Lower leg skin (tissue), 4 donors: ENCODE results near the gene TUBA8. TPM values are rescaled to one million over a fixed set of nuclear protein-coding genes. Genes with fewer than 3 reads are reported as not detected.
"Not testable (repeated sequence)": the region's sequence is repeated elsewhere in the genome, so short reads cannot be mapped to it uniquely, and the experiment has no call there.

Experiments
- DNase-seq, 2 donors: peaks; one replicate each; pipeline ENCODE4 v3.0.0-alpha.2; 2019; ENCODE audit warnings: low spot score in 2 of 2
- H3K4me3 ChIP-seq: fragments of 200-600 bp; sonication (generic); 2 replicates; pipeline ENCODE4 v1.5.1; 2017; ENCODE audit warnings: mild to moderate bottlenecking, low read depth; ENCODE audit not compliant: poor library complexity, severe bottlenecking
- POLR2A ChIP-seq, 2 donors: fragments of 450-650 bp; IDR thresholded peaks; one replicate each; pipeline ENCODE4 v1.6.1; 2016 to 2017; ENCODE audit warnings: antibody characterized with exemption in 2 of 2, mild to moderate bottlenecking in 1 of 2, moderate library complexity in 1 of 2
- WGBS, 2 donors: methylation state at CpG; one replicate each; pipeline ENCODE4 v1.1.5; 2018; 5-methylcytosine and 5-hydroxymethylcytosine counted together
- intact Hi-C: fragments of 100-400 bp; cut with DNase I; formaldehyde crosslinking; loops from one replicate; pipeline ENCODE4 v1.15.0; 2023; ENCODE audit warnings: low total_unique reads
- total RNA-seq, 4 donors: library from RNA; depleted of rRNA; stranded (reverse); fragments of >200 nt; gene quantifications; one replicate each; pipeline ENCODE4 v1.1.0, GENCODE V29; 2016
- TF ChIP-seq, protein P1 (sequence below), 3 donors: fragments of 450-650 bp; IDR thresholded peaks; one replicate each; pipeline ENCODE4 v1.5.1; 2016; ENCODE audit warnings: antibody characterized with exemption in 3 of 3, mild to moderate bottlenecking in 3 of 3, moderate library complexity in 2 of 3

Gene TUBA8
- total RNA-seq: 1 to 10 TPM; 1.5 to 4.7 (median 2.9) TPM

DNA sequence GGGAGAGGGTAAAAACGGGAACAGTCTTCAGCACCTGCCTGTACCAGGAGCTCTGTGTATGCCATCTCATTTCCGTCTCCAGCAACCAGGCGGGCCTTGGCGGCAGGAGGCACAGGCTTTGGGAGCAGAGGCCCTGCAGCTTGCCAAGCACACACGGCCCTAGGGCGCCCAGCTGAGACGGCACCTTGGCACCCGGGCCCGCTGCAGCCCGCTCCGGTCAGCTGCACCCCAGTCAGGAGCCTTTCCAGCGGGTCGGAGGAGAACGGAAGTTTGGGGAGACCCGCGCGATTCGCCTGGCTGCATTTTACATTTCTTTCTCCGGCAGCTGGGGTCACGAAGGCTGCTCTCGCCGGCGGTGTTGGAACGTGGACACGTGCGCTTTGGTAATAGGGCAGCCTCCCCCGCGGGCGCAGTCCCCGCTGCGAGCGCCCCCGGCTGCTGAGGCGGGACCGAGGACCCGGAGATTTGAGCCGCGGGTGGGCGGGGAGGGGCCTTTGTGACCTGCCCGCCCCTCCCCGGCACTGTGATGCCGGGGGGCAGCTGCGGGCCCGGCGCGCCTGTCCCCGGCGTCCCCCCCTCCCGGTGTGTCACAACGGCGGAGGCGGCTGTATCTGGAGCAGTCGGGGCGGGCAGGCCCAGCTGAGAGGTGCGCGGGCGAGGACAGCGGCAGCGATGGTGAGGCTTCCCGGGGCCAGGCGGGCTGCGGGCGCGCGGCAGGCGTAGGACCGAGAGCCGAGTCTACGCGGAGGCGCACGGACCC lies at the start of gene TUBA8:
TSS of gene TUBA8 (plus strand) at position 616 of the 760 bp plus-strand sequence. CDS start at position 673, 57 bp downstream.
- no peak for TF ChIP-seq POLR2A (IDR thresholded peaks at IDR 0.05)
- TF ChIP-seq, protein P1, sequence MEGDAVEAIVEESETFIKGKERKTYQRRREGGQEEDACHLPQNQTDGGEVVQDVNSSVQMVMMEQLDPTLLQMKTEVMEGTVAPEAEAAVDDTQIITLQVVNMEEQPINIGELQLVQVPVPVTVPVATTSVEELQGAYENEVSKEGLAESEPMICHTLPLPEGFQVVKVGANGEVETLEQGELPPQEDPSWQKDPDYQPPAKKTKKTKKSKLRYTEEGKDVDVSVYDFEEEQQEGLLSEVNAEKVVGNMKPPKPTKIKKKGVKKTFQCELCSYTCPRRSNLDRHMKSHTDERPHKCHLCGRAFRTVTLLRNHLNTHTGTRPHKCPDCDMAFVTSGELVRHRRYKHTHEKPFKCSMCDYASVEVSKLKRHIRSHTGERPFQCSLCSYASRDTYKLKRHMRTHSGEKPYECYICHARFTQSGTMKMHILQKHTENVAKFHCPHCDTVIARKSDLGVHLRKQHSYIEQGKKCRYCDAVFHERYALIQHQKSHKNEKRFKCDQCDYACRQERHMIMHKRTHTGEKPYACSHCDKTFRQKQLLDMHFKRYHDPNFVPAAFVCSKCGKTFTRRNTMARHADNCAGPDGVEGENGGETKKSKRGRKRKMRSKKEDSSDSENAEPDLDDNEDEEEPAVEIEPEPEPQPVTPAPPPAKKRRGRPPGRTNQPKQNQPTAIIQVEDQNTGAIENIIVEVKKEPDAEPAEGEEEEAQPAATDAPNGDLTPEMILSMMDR (IDR thresholded peaks at IDR 0.05): no peak
- peak within 1 kb of the TSS; percentile 22 for H3K4me3 ChIP-seq
- intact Hi-C loops: no loop called here
- peak; percentile 31 to 92 for DNase-seq
- WGBS, 2 donors: 0 to 1% methylated on average over 42 of the region's 72 CpGs

DNA sequence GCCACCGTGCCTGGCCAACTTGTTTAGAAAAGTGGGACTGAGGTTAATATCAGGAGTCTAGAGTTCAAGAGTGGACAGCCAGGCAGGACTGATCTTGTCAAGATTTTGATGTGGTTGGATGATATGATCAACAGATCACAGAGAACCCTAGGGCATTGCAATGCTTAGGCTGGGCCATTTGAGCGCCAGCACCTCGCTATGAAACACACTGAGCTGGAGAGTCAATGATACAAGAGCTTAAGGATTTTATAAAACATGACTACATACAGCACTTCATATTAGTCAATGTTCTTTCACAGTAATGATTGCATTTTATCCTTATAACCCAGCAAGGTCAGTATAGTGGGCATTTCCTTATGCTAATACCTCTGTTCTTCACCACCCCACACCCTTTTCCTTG lies 48.2 kb upstream of the TUBA8 start:
- intact Hi-C loops: no loop called here
- no peak for DNase-seq
- 82 to 88% methylated on average over 3 of the region's 3 CpGs for WGBS, 2 donors
- H3K4me3 ChIP-seq: no peak overlapping the region
- TF ChIP-seq, protein P1 (IDR thresholded peaks at IDR 0.05): no peak
- TF ChIP-seq POLR2A (IDR thresholded peaks at IDR 0.05): no peak

DNA sequence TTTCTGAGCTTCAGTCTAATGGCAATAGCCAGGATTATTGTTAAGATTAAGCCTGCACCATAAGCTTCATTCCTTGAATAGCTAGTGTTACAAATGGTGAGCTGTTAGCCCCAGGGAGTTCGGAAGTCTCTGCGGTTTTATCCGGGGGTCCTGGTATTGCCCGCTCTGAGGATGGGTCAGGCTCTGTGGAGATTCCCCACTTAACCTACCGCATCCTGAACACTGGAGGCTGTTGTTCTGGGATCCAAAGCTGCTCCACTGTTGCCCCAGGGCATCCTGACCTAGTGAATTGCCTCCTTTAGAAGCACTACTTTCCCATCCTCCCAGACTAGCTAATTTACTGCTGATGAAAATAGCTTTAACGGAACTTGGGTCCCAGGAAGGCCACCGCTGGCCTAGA lies 47.3 kb upstream of the TUBA8 start:
- no peak overlapping the region for H3K4me3 ChIP-seq
- intact Hi-C loops: no loop called here
- no peak for TF ChIP-seq POLR2A (IDR thresholded peaks at IDR 0.05)
- TF ChIP-seq, protein P1 (IDR thresholded peaks at IDR 0.05): no peak
- WGBS, 2 donors: 75 to 79% methylated on average over 7 of the region's 7 CpGs
- DNase-seq: no peak

DNA sequence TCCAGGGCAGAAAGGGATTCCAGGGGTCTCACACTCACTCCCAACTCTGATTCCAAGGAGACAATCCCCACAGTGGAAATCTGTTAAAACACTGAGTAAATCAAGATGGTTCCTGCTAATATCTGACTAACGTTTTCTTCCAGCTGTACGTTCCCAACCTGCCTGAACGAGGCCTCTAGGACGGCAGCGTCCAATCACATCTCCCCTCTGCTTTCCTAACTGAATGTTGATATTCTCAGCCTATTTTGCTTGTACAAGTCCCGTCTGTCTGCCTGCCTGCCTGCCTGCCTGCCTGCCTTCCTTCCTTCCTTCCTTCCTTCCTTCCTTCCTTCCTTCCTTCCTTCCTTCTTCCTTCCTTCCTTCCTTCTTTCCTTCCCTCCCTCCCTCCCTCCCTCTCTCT lies 46.9 kb upstream of the TUBA8 start:
- 75 to 76% methylated on average over 6 of the region's 6 CpGs for WGBS, 2 donors
- H3K4me3 ChIP-seq, DNase-seq, intact Hi-C loops: not testable (repeated sequence)

DNA sequence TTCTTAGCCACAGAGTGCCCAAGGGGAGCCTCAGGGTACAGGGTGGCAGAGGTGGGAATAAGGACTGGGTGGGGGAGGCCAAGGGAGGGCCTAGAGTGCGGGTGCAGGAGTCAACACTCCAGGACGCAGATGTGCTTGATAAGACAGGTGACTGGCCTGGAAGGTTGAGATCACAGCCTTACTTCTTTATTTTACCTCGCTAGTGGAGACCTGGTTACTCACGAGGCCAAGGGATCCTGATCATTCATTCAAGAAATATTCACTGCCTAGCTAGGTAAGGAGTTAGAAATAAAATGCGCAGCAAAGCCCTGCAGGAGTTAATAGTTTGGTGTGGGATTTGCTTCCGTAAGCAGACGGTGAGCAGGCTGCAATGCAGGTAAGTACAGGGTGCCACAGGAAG lies 46.0 kb upstream of the TUBA8 start:
- TF ChIP-seq POLR2A (IDR thresholded peaks at IDR 0.05): no peak
- TF ChIP-seq, protein P1 (IDR thresholded peaks at IDR 0.05): no peak
- no peak for DNase-seq
- 90 to 91% methylated on average over 7 of the region's 7 CpGs for WGBS, 2 donors
- no peak overlapping the region for H3K4me3 ChIP-seq
- intact Hi-C loops: no loop called here

DNA sequence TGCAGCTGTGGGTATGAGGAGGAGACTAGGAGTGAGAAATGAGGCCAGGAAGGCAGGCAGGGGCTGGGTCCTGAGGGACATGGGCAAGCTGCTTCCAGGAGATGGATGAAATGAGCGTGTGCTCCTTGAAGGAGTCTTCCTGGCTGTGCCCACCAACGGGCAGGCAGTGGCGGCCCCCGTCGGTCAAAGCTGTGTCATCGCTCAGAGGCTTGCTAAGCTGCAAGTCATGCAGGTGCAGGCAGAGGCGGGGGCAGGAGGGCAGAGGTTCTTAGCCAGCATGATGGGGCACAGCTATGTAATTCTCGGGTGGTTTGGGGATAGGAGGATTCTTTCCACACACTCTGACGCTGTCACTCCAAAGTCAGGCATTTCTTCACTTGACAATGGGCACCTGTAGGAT lies 45.4 kb upstream of the TUBA8 start:
- H3K4me3 ChIP-seq: no peak overlapping the region
- DNase-seq: no peak
- TF ChIP-seq, protein P1 (IDR thresholded peaks at IDR 0.05): no peak
- no peak for TF ChIP-seq POLR2A (IDR thresholded peaks at IDR 0.05)
- WGBS, 2 donors: 74 to 77% methylated on average over 9 of the region's 9 CpGs
- intact Hi-C loops: no loop called here
